Thyroid gland (tissue), 4 donors: ENCODE data around the gene SMARCC1.

Experiments used
- POLR2A ChIP-seq, 2 donors: fragments of 450-650 bp; IDR thresholded peaks; one replicate each; pipeline ENCODE4 v1.6.1; 2017; ENCODE audit warnings: antibody characterized with exemption in 2 of 2, mild to moderate bottlenecking in 2 of 2, moderate library complexity in 1 of 2
- TF ChIP-seq, protein P1 (sequence below), 6 experiments: fragments of 200-600 bp in 3 of 6; fragments of 450-650 bp in 3 of 6; sonication (generic) in 3 of 6; IDR thresholded peaks; one replicate each; pipeline ENCODE4 v1.5.1; 2016 to 2019; ENCODE audit warnings: antibody characterized with exemption in 6 of 6, mild to moderate bottlenecking in 2 of 6, inconsistent platforms in 1 of 6, moderate library complexity in 1 of 6

DNA sequence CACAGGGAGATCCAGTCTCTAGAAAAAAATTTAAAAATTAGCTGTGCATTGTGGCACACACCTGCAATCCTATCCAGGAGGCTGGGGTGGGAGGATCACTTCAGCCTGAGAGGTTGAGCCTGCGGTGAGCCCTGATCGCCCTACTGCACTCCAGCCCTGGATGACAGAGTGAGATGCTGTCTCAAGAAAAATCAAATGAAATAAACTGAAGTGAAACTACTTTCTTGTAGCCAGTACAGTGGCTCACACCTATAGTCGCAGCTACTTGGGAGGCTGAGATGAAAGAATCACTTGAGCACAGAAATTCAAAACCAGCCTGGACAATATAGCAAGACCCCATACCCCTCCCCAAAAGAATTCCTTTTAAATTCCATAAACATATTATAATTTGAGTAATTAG, 35.4 kb downstream of the SMARCC1 start:
- TF ChIP-seq, protein P1, sequence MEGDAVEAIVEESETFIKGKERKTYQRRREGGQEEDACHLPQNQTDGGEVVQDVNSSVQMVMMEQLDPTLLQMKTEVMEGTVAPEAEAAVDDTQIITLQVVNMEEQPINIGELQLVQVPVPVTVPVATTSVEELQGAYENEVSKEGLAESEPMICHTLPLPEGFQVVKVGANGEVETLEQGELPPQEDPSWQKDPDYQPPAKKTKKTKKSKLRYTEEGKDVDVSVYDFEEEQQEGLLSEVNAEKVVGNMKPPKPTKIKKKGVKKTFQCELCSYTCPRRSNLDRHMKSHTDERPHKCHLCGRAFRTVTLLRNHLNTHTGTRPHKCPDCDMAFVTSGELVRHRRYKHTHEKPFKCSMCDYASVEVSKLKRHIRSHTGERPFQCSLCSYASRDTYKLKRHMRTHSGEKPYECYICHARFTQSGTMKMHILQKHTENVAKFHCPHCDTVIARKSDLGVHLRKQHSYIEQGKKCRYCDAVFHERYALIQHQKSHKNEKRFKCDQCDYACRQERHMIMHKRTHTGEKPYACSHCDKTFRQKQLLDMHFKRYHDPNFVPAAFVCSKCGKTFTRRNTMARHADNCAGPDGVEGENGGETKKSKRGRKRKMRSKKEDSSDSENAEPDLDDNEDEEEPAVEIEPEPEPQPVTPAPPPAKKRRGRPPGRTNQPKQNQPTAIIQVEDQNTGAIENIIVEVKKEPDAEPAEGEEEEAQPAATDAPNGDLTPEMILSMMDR (IDR thresholded peaks at IDR 0.05) = no peak
- no peak for TF ChIP-seq POLR2A (IDR thresholded peaks at IDR 0.05)
